ENCODE measurements around the gene FAIM2.

Gene FAIM2

GRCh38 chr12:49933796-49934195 lies 30.1 kb upstream of the FAIM2 start:
- no peaks in the 10 kb centered on the region for H3K79me2 ChIP-seq (ENCODE audit: insufficient read depth, low read length)

DNA sequence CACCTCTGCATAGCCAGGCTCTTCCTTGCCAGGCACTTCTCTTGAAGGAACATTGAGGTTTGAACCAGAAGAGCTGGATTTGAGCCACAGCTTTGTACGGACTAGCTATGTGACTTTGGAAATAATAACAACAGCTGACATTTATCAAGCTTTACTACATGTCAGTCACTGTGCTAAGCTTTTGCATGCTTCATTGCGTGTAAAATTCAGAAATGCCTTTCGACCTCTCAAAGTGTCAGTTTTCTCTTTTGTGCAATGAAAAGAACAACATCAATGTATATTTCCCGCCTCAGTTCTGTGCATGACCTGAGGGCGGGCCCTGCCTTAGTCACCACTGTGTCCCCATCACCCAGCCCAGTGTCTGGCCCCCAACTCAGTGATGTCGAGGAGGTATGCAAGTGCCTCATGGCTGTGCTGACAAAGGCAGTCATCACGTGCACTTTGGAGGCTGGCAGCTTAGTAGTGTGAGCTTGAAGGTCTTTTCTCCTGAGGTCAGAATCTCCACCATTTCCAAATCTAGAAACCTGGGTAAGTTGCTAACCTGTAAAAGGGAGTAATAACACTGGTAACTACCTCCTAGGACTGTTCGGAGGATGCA lies 28.9 kb upstream of the FAIM2 start:
- no peak overlapping the region for H3K27ac ChIP-seq (ENCODE audit: low read length)
- H3K36me3 ChIP-seq (ENCODE audit: insufficient read depth, low read length), result no peaks in the 10 kb centered on the region
- no peak overlapping the region for H3K4me3 ChIP-seq (ENCODE audit: low read depth in 1 of 2, low read length in 2 of 2)
- H3K9me3 ChIP-seq (ENCODE audit: insufficient read depth, low read length, severe bottlenecking), result no peaks in the 10 kb centered on the region
- peaks cover 12% of the 10 kb centered on the region for H3K27me3 ChIP-seq (ENCODE audit: insufficient read depth, low read length, poor library complexity)
- H3K79me2 ChIP-seq (ENCODE audit: insufficient read depth, low read length), result no peaks in the 10 kb centered on the region
- TF ChIP-seq CTCF (IDR thresholded peaks at IDR 0.05; ENCODE audit: borderline replicate concordance, extremely low read depth, low read length, poor library complexity, severe bottlenecking) (no peak), EZH2 (IDR thresholded peaks at IDR 0.05; ENCODE audit: borderline replicate concordance, low read depth, low read length, severe bottlenecking) (no peak)
- ATAC-seq (ENCODE audit: insufficient read depth, low read depth) (no peak), DNase-seq (no peak)
- H3K9ac ChIP-seq (ENCODE audit: low read depth, low read length), result no peak overlapping the region
- H3K4me2 ChIP-seq (ENCODE audit: insufficient read depth, low read length), result no peak overlapping the region
- no peak overlapping the region for H2AFZ ChIP-seq (ENCODE audit: low read depth, low read length)
- no peaks in the 10 kb centered on the region for H3K4me1 ChIP-seq (ENCODE audit: insufficient read depth, low read length)
- H4K20me1 ChIP-seq (ENCODE audit: insufficient read depth, low read length), result no peaks in the 10 kb centered on the region

More at GRCh38 chr12:49933796-49934195, 30.1 kb upstream of the FAIM2 start:
- H3K4me2 ChIP-seq (ENCODE audit: insufficient read depth, low read length), result no peak overlapping the region
- ATAC-seq (ENCODE audit: insufficient read depth, low read depth) (no peak), DNase-seq (no peak)
- no peaks in the 10 kb centered on the region for H3K9me3 ChIP-seq (ENCODE audit: insufficient read depth, low read length, severe bottlenecking)
- peaks cover 12% of the 10 kb centered on the region for H3K27me3 ChIP-seq (ENCODE audit: insufficient read depth, low read length, poor library complexity)
- TF ChIP-seq EZH2 (IDR thresholded peaks at IDR 0.05; ENCODE audit: borderline replicate concordance, low read depth, low read length, severe bottlenecking) (no peak), CTCF (IDR thresholded peaks at IDR 0.05; ENCODE audit: borderline replicate concordance, extremely low read depth, low read length, poor library complexity, severe bottlenecking) (no peak)
- no peak overlapping the region for H3K4me3 ChIP-seq (ENCODE audit: low read depth in 1 of 2, low read length in 2 of 2)
- H3K9ac ChIP-seq (ENCODE audit: low read depth, low read length), result no peak overlapping the region
- no peaks in the 10 kb centered on the region for H3K4me1 ChIP-seq (ENCODE audit: insufficient read depth, low read length)
- no peaks in the 10 kb centered on the region for H4K20me1 ChIP-seq (ENCODE audit: insufficient read depth, low read length)
- no peaks in the 10 kb centered on the region for H3K36me3 ChIP-seq (ENCODE audit: insufficient read depth, low read length)
- H2AFZ ChIP-seq (ENCODE audit: low read depth, low read length), result no peak overlapping the region
- no peak overlapping the region for H3K27ac ChIP-seq (ENCODE audit: low read length)

GRCh38 chr12:49932023-49932422 lies 28.3 kb upstream of the FAIM2 start:
- no peaks in the 10 kb centered on the region for H3K36me3 ChIP-seq (ENCODE audit: insufficient read depth, low read length)
- no peak overlapping the region for H3K4me3 ChIP-seq (ENCODE audit: low read depth in 1 of 2, low read length in 2 of 2)
- no peaks in the 10 kb centered on the region for H3K4me1 ChIP-seq (ENCODE audit: insufficient read depth, low read length)
- no peak overlapping the region for H2AFZ ChIP-seq (ENCODE audit: low read depth, low read length)
- DNase-seq (no peak), ATAC-seq (ENCODE audit: insufficient read depth, low read depth) (no peak)
- H3K4me2 ChIP-seq (ENCODE audit: insufficient read depth, low read length), result no peak overlapping the region
- H4K20me1 ChIP-seq (ENCODE audit: insufficient read depth, low read length), result no peaks in the 10 kb centered on the region
- H3K27ac ChIP-seq (ENCODE audit: low read length), result no peak overlapping the region
- peaks cover 12% of the 10 kb centered on the region for H3K27me3 ChIP-seq (ENCODE audit: insufficient read depth, low read length, poor library complexity)
- TF ChIP-seq CTCF (IDR thresholded peaks at IDR 0.05; ENCODE audit: borderline replicate concordance, extremely low read depth, low read length, poor library complexity, severe bottlenecking) (no peak), EZH2 (IDR thresholded peaks at IDR 0.05; ENCODE audit: borderline replicate concordance, low read depth, low read length, severe bottlenecking) (no peak)
- H3K79me2 ChIP-seq (ENCODE audit: insufficient read depth, low read length), result no peaks in the 10 kb centered on the region
- H3K9me3 ChIP-seq (ENCODE audit: insufficient read depth, low read length, severe bottlenecking), result no peaks in the 10 kb centered on the region
- H3K9ac ChIP-seq (ENCODE audit: low read depth, low read length), result no peak overlapping the region
